SK-N-SH (cell line): ENCODE results near the gene SULT1C2. TPM values are rescaled to one million over a fixed set of nuclear protein-coding genes. Genes with fewer than 3 reads are reported as not detected.

Source experiments
- CTCF ChIA-PET: fragments of 300-600, 350-600 bp; formaldehyde crosslinking; extraction: SDS; loops from one replicate; lab custom pipeline; 2021; lab: Yijun Ruan, JAX
- POLR2A ChIA-PET: fragments of 350-600 bp; sonication (Branson Sonifier 250); formaldehyde crosslinking; extraction: SDS; loops from one replicate; lab custom pipeline; 2020; ENCODE audit warnings: antibody characterized with exemption, inconsistent platforms; lab: Yijun Ruan, JAX
- DNase-seq: peaks from one replicate; pipeline ENCODE4 v3.0.0; 2012
- H2AFZ ChIP-seq: fragments of 200-600 bp; sonication (generic); 2 replicates; pipeline ENCODE4 v1.8.1; 2016; ENCODE audit warnings: antibody characterized with exemption, mild to moderate bottlenecking, low read depth
- H3F3A ChIP-seq: fragments of 200-600 bp; sonication (generic); replicated peaks from 2 replicates; pipeline ENCODE3; 2016; ENCODE audit warnings: antibody characterized with exemption, mild to moderate bottlenecking; ENCODE audit not compliant: insufficient read depth
- H3K27ac ChIP-seq, 2 experiments: fragments of 200-500 bp in 1 of 2; fragments of 200-600 bp in 1 of 2; sonication (Bioruptor generic) in 1 of 2; sonication (generic), shearing (Covaris generic) in 1 of 2; 2 replicates each; pipeline versions ENCODE4 v1.5.1 to v1.6.1; 2014 to 2016; ENCODE audit warnings: low read depth in 2 of 2, inconsistent platforms in 1 of 2, low read length in 1 of 2, mild to moderate bottlenecking in 1 of 2, mixed read lengths in 1 of 2
- H3K27me3 ChIP-seq: fragments of 200-600 bp; sonication (generic), shearing (Covaris generic); 2 replicates; pipeline ENCODE4 v1.6.1; 2016; ENCODE audit warnings: mixed run types; ENCODE audit not compliant: insufficient read depth
- H3K36me3 ChIP-seq, 2 experiments: fragments of 200-500 bp in 1 of 2; fragments of 200-600 bp in 1 of 2; sonication (Bioruptor generic) in 1 of 2; sonication (generic) in 1 of 2; replicated peaks in 1 of 2; 2 replicates each; pipeline versions ENCODE3 to v1.5.1; 2014 to 2016; ENCODE audit warnings: low read length in 1 of 2, mild to moderate bottlenecking in 1 of 2; ENCODE audit not compliant: insufficient read depth in 2 of 2, control insufficient read depth in 1 of 2
- H3K4me1 ChIP-seq, 2 experiments: fragments of 200-500 bp in 1 of 2; fragments of 200-600 bp in 1 of 2; sonication (Bioruptor generic) in 1 of 2; sonication (generic), shearing (Covaris generic) in 1 of 2; 2 replicates each; pipeline versions ENCODE4 v1.5.1 to v1.6.1; 2014 to 2016; ENCODE audit warnings: low read depth in 1 of 2, low read length in 1 of 2, mixed run types in 1 of 2; ENCODE audit not compliant: insufficient read depth in 2 of 2, control insufficient read depth in 1 of 2
- H3K4me2 ChIP-seq: fragments of 200-600 bp; sonication (generic), shearing (Covaris generic); 2 replicates; pipeline ENCODE4 v1.6.1; 2017; ENCODE audit warnings: mixed run types
- H3K4me3 ChIP-seq, 2 experiments: fragments of 200-500 bp in 1 of 2; fragments of 200-600 bp in 1 of 2; sonication (Bioruptor generic) in 1 of 2; sonication (generic), shearing (Covaris generic) in 1 of 2; 2 replicates each; pipeline versions ENCODE4 v1.5.1 to v1.8.1; 2014 to 2016; ENCODE audit warnings: low read depth in 2 of 2, inconsistent platforms in 1 of 2, low read length in 1 of 2, mild to moderate bottlenecking in 1 of 2, mixed read lengths in 1 of 2, moderate library complexity in 1 of 2
- H3K79me2 ChIP-seq: fragments of 200-600 bp; sonication (generic); 2 replicates; pipeline ENCODE4 v1.8.1; 2017; ENCODE audit warnings: mild to moderate bottlenecking; ENCODE audit not compliant: insufficient read depth
- H3K9ac ChIP-seq: fragments of 200-600 bp; sonication (generic); 2 replicates; pipeline ENCODE4 v1.6.1; 2017; ENCODE audit warnings: mixed run types
- H3K9me2 ChIP-seq: fragments of 200-600 bp; sonication (generic); 2 replicates; pipeline ENCODE4 v1.6.1; 2017; ENCODE audit warnings: mixed run types
- H3K9me3 ChIP-seq: fragments of 200-600 bp; sonication (generic); 2 replicates; pipeline ENCODE4 v1.6.1; 2017; ENCODE audit warnings: mixed run types, mild to moderate bottlenecking, moderate library complexity
- H4K20me1 ChIP-seq: fragments of 200-600 bp; sonication (generic); 2 replicates; pipeline ENCODE4 v1.6.1; 2017; ENCODE audit warnings: mild to moderate bottlenecking, mixed run types; ENCODE audit not compliant: insufficient read depth
- EZH2phosphoT487 ChIP-seq: fragments of 200-600 bp; sonication (generic); IDR thresholded peaks from 2 replicates; pipeline ENCODE4 v1.6.1; 2017; ENCODE audit warnings: low read depth, mixed run types, mild to moderate bottlenecking, antibody characterized with exemption, moderate library complexity, borderline replicate concordance
- FOSL2 ChIP-seq: IDR thresholded peaks from 2 replicates; pipeline ENCODE4 v1.4.0; 2012; ENCODE audit warnings: low read depth, mild to moderate bottlenecking, moderate library complexity, borderline replicate concordance
- NFIC ChIP-seq: IDR thresholded peaks from 2 replicates; pipeline ENCODE4 v1.4.0; 2012; ENCODE audit warnings: borderline replicate concordance
- NRF1 ChIP-seq: IDR thresholded peaks from 2 replicates; pipeline ENCODE4 v1.6.1; 2012; ENCODE audit warnings: low read depth, mild to moderate bottlenecking, low read length
- POLR2AphosphoS5 ChIP-seq: IDR thresholded peaks from 2 replicates; pipeline ENCODE4 v1.6.1; 2012; ENCODE audit warnings: low read depth, low read length
- SMC3 ChIP-seq: IDR thresholded peaks from 2 replicates; pipeline ENCODE4 v1.6.1; 2012; ENCODE audit warnings: low read depth, low read length, improper control_type of control experiment
- USF1 ChIP-seq: IDR thresholded peaks from 2 replicates; pipeline ENCODE4 v1.4.0; 2012; ENCODE audit warnings: low read depth, borderline replicate concordance
- YY1 ChIP-seq: IDR thresholded peaks from 2 replicates; pipeline ENCODE4 v1.4.0; 2012; ENCODE audit warnings: low read depth, mild to moderate bottlenecking
- WGBS: methylation state at CpG from one replicate; pipeline ENCODE4 v1.1.6; 2017; ENCODE audit warnings: low lambda C conversion rate; 5-methylcytosine and 5-hydroxymethylcytosine counted together
- polyA plus RNA-seq, 3 experiments: library from polyadenylated mRNA; depleted of rRNA; stranded (reverse); fragments of >200 nt; gene quantifications; 2 replicates each; pipeline ENCODE4 v1.2.3, GENCODE V29; 2012
- TF ChIP-seq, protein P1 (sequence below): IDR thresholded peaks from 2 replicates; pipeline ENCODE4 v1.6.1; 2012; ENCODE audit warnings: mild to moderate bottlenecking, low read depth, low read length, moderate library complexity
- TF ChIP-seq, protein P2 (sequence below): IDR thresholded peaks from 2 replicates; pipeline ENCODE4 v1.4.0; 2012; ENCODE audit warnings: low read depth, borderline replicate concordance

Gene SULT1C2
- polyA plus RNA-seq, 1 of the 3 experiments (the other 2 are of a cell fraction), result not detected

GRCh38 chr2:108304975-108305374, 16.3 kb downstream of the SULT1C2 start:
- Histone ChIP-seq H4K20me1 (no peaks in the 10 kb centered on the region), H3K36me3 (no peaks in the 10 kb centered on the region), H3K27me3 (no peaks in the 10 kb centered on the region), H3K4me1 (no peaks in the 10 kb centered on the region), H3K9me2 (no peaks in the 10 kb centered on the region)
- CTCF ChIA-PET, result no interaction called here
- 29% methylated on average over 2 of the region's 2 CpGs for WGBS
- POLR2A ChIA-PET, result no interaction called here
- DNase-seq, result no peak
- TF ChIP-seq, protein P1, sequence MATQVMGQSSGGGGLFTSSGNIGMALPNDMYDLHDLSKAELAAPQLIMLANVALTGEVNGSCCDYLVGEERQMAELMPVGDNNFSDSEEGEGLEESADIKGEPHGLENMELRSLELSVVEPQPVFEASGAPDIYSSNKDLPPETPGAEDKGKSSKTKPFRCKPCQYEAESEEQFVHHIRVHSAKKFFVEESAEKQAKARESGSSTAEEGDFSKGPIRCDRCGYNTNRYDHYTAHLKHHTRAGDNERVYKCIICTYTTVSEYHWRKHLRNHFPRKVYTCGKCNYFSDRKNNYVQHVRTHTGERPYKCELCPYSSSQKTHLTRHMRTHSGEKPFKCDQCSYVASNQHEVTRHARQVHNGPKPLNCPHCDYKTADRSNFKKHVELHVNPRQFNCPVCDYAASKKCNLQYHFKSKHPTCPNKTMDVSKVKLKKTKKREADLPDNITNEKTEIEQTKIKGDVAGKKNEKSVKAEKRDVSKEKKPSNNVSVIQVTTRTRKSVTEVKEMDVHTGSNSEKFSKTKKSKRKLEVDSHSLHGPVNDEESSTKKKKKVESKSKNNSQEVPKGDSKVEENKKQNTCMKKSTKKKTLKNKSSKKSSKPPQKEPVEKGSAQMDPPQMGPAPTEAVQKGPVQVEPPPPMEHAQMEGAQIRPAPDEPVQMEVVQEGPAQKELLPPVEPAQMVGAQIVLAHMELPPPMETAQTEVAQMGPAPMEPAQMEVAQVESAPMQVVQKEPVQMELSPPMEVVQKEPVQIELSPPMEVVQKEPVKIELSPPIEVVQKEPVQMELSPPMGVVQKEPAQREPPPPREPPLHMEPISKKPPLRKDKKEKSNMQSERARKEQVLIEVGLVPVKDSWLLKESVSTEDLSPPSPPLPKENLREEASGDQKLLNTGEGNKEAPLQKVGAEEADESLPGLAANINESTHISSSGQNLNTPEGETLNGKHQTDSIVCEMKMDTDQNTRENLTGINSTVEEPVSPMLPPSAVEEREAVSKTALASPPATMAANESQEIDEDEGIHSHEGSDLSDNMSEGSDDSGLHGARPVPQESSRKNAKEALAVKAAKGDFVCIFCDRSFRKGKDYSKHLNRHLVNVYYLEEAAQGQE, result no peak
- TF ChIP-seq NRF1 (no peak), USF1 (no peak), EZH2phosphoT487 (no peak)
- TF ChIP-seq, protein P2, sequence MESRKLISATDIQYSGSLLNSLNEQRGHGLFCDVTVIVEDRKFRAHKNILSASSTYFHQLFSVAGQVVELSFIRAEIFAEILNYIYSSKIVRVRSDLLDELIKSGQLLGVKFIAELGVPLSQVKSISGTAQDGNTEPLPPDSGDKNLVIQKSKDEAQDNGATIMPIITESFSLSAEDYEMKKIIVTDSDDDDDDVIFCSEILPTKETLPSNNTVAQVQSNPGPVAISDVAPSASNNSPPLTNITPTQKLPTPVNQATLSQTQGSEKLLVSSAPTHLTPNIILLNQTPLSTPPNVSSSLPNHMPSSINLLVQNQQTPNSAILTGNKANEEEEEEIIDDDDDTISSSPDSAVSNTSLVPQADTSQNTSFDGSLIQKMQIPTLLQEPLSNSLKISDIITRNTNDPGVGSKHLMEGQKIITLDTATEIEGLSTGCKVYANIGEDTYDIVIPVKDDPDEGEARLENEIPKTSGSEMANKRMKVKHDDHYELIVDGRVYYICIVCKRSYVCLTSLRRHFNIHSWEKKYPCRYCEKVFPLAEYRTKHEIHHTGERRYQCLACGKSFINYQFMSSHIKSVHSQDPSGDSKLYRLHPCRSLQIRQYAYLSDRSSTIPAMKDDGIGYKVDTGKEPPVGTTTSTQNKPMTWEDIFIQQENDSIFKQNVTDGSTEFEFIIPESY, result no peak
- TF ChIP-seq, all 33 proteins: peak for 0
- Histone ChIP-seq H3F3A (no peaks in the 10 kb centered on the region), H3K9me3 (no peaks in the 10 kb centered on the region), H2AFZ (no peak overlapping the region), H3K79me2 (no peaks in the 10 kb centered on the region), H3K27ac (no peak overlapping the region), H3K4me3 (no peak overlapping the region), H3K9ac (no peak overlapping the region), H3K4me2 (no peak overlapping the region)

- Histone ChIP-seq H3K4me2 (no peak overlapping the region), H3K9me3 (no peaks in the 10 kb centered on the region), H4K20me1 (no peaks in the 10 kb centered on the region), H3K79me2 (no peaks in the 10 kb centered on the region), H3K4me1 (no peaks in the 10 kb centered on the region), H2AFZ (no peak overlapping the region), H3F3A (no peaks in the 10 kb centered on the region), H3K4me3 (no peak overlapping the region), H3K36me3 (no peaks in the 10 kb centered on the region), H3K9me2 (no peaks in the 10 kb centered on the region), H3K27ac (no peak overlapping the region), H3K9ac (no peak overlapping the region), H3K27me3 (no peaks in the 10 kb centered on the region)
- ChIA-PET CTCF (no interaction called here), POLR2A (no interaction called here)
- WGBS, result 44% methylated on average over 2 of the region's 2 CpGs
- DNase-seq, result no peak
- TF ChIP-seq FOSL2, result no peak
- no peak for TF ChIP-seq YY1
- TF ChIP-seq NFIC, result no peak
- TF ChIP-seq POLR2AphosphoS5, result no peak
- TF ChIP-seq SMC3, result no peak
These were observed 17.2 kb downstream of the SULT1C2 start for GRCh38 chr2:108305901-108306300.
